Neutrophil (primary cell): ENCODE measurements around the gene INTS14.

Source experiments
- H3K27ac ChIP-seq: fragments of 200-600 bp; sonication (generic); 2 replicates; pipeline ENCODE4 v1.5.1; 2016; ENCODE audit warnings: mild to moderate bottlenecking, moderate library complexity
- H3K27me3 ChIP-seq: fragments of 200-600 bp; sonication (generic); 2 replicates; pipeline ENCODE4 v1.6.0; 2016; ENCODE audit warnings: mild to moderate bottlenecking
- H3K36me3 ChIP-seq: fragments of 200-600 bp; sonication (generic); 2 replicates; pipeline ENCODE4 v1.5.1; 2017
- H3K4me1 ChIP-seq, 2 experiments: fragments of 200-600 bp in 1 of 2; sonication (generic) in 1 of 2; 1 replicate in 1 of 2; 2 replicates in 1 of 2; pipeline versions ENCODE4 v1.5.1 to v1.6.1; 2013 to 2016; ENCODE audit warnings: low read depth in 1 of 2, low read length in 1 of 2, mild to moderate bottlenecking in 1 of 2, moderate library complexity in 1 of 2; ENCODE audit not compliant: control insufficient read depth in 1 of 2, insufficient read depth in 1 of 2
- H3K4me3 ChIP-seq, 2 experiments: fragments of 200-600 bp in 1 of 2; sonication (generic) in 1 of 2; 1 replicate in 1 of 2; 2 replicates in 1 of 2; pipeline ENCODE4 v1.5.1; 2013 to 2016; ENCODE audit warnings: low read depth in 1 of 2, low read length in 1 of 2, mild to moderate bottlenecking in 1 of 2, moderate library complexity in 1 of 2
- H3K9me3 ChIP-seq: fragments of 200-600 bp; sonication (generic); 2 replicates; pipeline ENCODE4 v1.5.1; 2016
- TF ChIP-seq, protein P1 (sequence below): fragments of 200-600 bp; sonication (generic); IDR thresholded peaks from 2 replicates; pipeline ENCODE4 v1.5.1; 2016; ENCODE audit warnings: antibody characterized with exemption

The INTS14 gene

DNA sequence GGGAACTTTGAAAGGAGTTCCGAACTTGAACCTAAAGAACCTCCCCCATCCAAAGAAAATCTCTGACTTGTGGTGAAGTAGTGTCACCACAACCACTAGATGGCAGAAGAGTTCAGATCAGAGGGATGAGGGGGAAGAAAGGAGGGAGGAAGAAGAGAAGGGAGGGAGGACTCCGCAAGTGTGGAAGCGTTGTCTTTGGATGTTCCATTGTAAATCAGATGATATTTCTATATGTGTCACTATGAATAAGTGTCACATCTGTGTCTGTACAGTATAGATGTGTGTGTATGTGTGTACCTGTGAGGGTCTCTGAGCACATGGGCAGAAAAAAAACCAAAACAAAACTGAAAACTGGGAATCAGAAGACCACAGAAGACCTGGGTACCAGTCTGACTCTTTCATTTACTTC lies 27.8 kb upstream of the INTS14 start:
- Histone ChIP-seq H3K4me3 (no peak overlapping the region), H3K4me1 (peaks cover 0 to 9% of the 10 kb centered on the region in 2 experiments), H3K36me3 (no peaks in the 10 kb centered on the region), H3K27ac (no peak overlapping the region), H3K9me3 (no peaks in the 10 kb centered on the region), H3K27me3 (no peaks in the 10 kb centered on the region)
- TF ChIP-seq, protein P1, sequence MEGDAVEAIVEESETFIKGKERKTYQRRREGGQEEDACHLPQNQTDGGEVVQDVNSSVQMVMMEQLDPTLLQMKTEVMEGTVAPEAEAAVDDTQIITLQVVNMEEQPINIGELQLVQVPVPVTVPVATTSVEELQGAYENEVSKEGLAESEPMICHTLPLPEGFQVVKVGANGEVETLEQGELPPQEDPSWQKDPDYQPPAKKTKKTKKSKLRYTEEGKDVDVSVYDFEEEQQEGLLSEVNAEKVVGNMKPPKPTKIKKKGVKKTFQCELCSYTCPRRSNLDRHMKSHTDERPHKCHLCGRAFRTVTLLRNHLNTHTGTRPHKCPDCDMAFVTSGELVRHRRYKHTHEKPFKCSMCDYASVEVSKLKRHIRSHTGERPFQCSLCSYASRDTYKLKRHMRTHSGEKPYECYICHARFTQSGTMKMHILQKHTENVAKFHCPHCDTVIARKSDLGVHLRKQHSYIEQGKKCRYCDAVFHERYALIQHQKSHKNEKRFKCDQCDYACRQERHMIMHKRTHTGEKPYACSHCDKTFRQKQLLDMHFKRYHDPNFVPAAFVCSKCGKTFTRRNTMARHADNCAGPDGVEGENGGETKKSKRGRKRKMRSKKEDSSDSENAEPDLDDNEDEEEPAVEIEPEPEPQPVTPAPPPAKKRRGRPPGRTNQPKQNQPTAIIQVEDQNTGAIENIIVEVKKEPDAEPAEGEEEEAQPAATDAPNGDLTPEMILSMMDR = peak; percentile 56

DNA sequence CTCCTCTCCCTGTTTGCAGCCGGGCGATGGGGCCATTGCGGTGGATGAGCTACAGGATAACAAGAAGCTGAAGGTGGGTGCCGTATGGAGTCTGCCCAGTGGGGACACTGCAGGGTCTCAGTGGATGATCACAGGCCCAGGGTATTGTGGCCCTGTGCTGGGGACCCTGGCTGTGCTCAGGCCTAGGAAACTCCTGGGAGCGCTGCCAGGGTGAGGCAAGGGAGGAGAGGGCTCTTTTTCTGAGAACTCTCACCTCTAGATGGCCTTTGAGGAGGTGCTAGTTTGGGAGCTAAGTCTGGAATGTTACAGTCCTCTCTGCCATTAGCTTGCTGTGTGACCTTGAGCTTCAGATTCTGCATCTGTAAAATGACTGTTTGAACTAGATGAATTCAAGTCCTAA lies 27.2 kb upstream of the INTS14 start:
- Histone ChIP-seq H3K36me3 (no peaks in the 10 kb centered on the region), H3K9me3 (no peaks in the 10 kb centered on the region), H3K27me3 (no peaks in the 10 kb centered on the region), H3K4me1 (peaks cover 0 to 9% of the 10 kb centered on the region in 2 experiments), H3K27ac (no peak overlapping the region), H3K4me3 (no peak overlapping the region)
- TF ChIP-seq, protein P1 = no peak

DNA sequence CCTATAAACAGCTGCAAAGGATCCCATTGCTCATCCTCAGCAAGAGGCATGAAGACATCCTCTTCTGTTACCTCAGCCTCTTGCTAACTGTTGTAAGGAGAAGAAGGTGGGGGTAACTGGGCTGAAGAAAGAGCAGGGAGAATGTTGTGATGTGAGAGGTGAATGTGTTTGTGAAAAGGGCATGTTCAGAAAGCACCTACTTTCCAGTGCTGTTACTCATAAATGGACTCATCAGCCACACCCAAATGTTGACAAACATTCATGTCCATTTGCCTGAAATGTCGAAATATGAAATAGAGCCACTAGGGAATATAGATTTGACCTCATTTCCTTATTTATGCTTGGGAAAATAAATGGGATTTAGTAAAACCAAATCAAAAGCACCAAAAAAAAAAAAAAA lies 23.4 kb upstream of the INTS14 start:
- TF ChIP-seq, protein P1 = no peak
- Histone ChIP-seq H3K36me3 (no peaks in the 10 kb centered on the region), H3K4me1 (peaks cover 0 to 9% of the 10 kb centered on the region in 2 experiments), H3K9me3 (no peaks in the 10 kb centered on the region), H3K4me3 (no peak overlapping the region), H3K27me3 (no peaks in the 10 kb centered on the region), H3K27ac (no peak overlapping the region)

DNA sequence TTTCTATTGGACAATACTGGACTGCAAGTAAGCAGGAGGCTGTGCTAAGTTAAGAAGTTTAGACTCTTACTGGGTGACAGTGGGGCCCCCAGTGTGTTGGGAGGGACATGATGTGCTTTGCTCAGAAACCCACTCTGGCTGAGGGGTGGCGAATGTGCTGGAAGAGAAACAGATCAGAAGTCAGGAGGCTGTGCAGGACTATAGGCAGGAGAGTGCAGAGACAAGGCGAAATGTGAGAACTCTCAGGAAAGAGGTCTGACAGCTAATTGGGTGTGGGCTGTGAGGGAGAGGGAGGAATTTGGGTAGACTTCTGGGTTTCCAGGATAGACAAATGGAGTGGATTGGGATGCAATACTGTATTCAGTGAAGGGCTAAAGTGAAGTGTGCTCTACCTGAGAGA lies 22.8 kb upstream of the INTS14 start:
- H3K27ac ChIP-seq = no peak overlapping the region
- no peaks in the 10 kb centered on the region for H3K36me3 ChIP-seq
- TF ChIP-seq, protein P1 = no peak
- H3K4me3 ChIP-seq = no peak overlapping the region
- H3K9me3 ChIP-seq = no peaks in the 10 kb centered on the region
- no peaks in the 10 kb centered on the region for H3K27me3 ChIP-seq
- peaks cover 0 to 4% of the 10 kb centered on the region in 2 experiments for H3K4me1 ChIP-seq

DNA sequence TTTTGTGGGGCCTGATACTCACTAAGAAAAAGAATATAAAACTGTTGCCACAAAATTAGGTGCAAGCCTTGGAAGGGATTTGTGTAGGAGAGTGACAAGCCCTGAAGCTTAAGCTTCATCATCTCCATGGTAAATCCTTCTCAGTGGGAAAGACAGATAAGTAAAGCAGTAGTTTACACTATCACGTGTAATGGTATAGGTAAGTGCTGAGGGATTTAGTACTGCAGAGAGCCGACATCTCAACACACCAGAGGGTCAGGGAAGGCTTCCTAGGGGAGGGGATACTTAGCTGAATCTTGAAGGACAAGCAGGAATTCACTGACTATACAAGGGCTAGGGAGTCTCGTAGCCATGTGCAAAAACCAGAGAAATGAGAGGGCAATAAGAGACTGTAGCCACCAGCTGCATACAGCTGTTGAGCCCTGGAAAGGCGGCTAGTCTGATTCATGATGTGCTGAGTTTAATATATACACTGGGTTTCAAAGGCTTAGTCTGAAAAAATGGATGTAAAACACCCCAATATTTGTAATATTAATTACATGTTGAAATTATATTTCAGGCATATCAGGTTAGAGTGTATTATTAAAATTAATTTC lies 21.9 kb upstream of the INTS14 start:
- Histone ChIP-seq H3K9me3 (no peaks in the 10 kb centered on the region), H3K27ac (no peak overlapping the region), H3K4me3 (no peak overlapping the region), H3K36me3 (no peaks in the 10 kb centered on the region), H3K27me3 (no peaks in the 10 kb centered on the region), H3K4me1 (no peaks in the 10 kb centered on the region)
- TF ChIP-seq, protein P1 = no peak
